ENCODE measurements around the gene ABCC1.

GRCh38 chr16:16021988-16022682, 72.7 kb downstream of the ABCC1 start:
- TF ChIP-seq CTCF (IDR thresholded peaks at IDR 0.05; ENCODE audit: low read length), result no peak
- no peak for TF ChIP-seq EZH2 (IDR thresholded peaks at IDR 0.05; ENCODE audit: borderline replicate concordance, low read length)
